Ishikawa (cell line): ENCODE data around the gene MELTF.
A peak's percentile ranks its signal among the peaks of the same experiment; 100 is the strongest.

Source experiments
- CEBPB ChIP-seq: IDR thresholded peaks from 2 replicates; pipeline ENCODE4 v1.6.1; 2012
- CREB1 ChIP-seq: IDR thresholded peaks from 2 replicates; pipeline ENCODE4 v1.6.1; 2012; ENCODE audit warnings: low read depth
- EGR1 ChIP-seq: IDR thresholded peaks from 2 replicates; pipeline ENCODE4 v1.6.1; 2012
- EP300 ChIP-seq: IDR thresholded peaks from 2 replicates; pipeline ENCODE4 v1.6.1; 2012; ENCODE audit warnings: borderline replicate concordance
- FOXM1 ChIP-seq: IDR thresholded peaks from 2 replicates; pipeline ENCODE4 v1.6.1; 2012; ENCODE audit warnings: low read depth, borderline replicate concordance
- NFIC ChIP-seq: IDR thresholded peaks from 2 replicates; pipeline ENCODE4 v1.6.1; 2012
- TAF1 ChIP-seq: IDR thresholded peaks from 2 replicates; pipeline ENCODE4 v1.6.1; 2012; ENCODE audit warnings: low read depth, mild to moderate bottlenecking
- TCF12 ChIP-seq: IDR thresholded peaks from 2 replicates; pipeline ENCODE4 v1.6.1; 2012; ENCODE audit warnings: low read depth
- TEAD4 ChIP-seq: IDR thresholded peaks from 2 replicates; pipeline ENCODE4 v1.6.1; 2012
- YY1 ChIP-seq: IDR thresholded peaks from 2 replicates; pipeline ENCODE4 v1.6.1; 2012; ENCODE audit warnings: low read depth
- ZBTB7A ChIP-seq: IDR thresholded peaks from 2 replicates; pipeline ENCODE4 v1.6.1; 2012; ENCODE audit warnings: low read depth
- TF ChIP-seq, protein P1 (sequence below): IDR thresholded peaks from 2 replicates; pipeline ENCODE4 v1.6.1; 2012; ENCODE audit warnings: low read depth, mild to moderate bottlenecking
- TF ChIP-seq, protein P2 (sequence below): IDR thresholded peaks from 2 replicates; pipeline ENCODE4 v1.6.1; 2012
- TF ChIP-seq, protein P3 (sequence below): IDR thresholded peaks from 2 replicates; pipeline ENCODE4 v1.6.1; 2012

The MELTF gene

DNA sequence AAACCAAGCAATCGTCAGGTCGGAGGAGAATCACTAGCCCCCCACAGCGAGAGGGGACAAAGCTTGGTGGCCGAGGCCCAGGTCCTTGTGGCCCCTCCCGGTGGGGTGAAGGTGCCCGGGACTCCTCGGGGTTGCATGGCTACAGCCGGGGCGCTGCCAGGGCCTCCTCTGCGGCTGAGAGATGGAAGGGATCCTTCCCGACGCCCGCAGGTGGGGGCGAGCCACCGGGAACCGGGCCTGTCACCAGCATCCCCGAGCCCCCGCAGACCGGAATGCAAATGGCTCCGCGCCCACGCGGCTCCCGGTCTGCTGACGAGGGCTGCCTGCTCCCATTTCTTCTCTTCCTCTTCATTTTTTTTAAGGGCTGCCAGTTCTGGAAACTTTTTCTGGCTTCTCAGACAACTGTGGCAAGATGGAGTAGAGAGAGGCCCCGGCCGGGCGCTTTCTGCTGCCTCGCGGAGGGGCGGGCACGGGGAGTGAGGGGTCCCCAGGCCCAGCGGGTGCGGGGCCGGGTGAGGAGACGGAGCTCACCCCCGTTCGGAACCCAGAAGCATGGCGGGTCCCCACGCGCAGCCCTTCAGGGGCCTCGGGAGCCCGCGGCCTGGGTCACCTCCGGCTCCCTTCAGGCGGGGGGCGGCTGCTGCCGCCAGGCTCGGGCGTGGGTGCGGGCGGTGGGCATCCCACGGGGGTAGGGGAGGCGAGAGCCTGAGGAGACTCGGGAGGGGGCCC is 27.5 kb downstream of the MELTF start:
- no peak for TF ChIP-seq CEBPB
- TF ChIP-seq TAF1, result no peak
- TF ChIP-seq, protein P1, sequence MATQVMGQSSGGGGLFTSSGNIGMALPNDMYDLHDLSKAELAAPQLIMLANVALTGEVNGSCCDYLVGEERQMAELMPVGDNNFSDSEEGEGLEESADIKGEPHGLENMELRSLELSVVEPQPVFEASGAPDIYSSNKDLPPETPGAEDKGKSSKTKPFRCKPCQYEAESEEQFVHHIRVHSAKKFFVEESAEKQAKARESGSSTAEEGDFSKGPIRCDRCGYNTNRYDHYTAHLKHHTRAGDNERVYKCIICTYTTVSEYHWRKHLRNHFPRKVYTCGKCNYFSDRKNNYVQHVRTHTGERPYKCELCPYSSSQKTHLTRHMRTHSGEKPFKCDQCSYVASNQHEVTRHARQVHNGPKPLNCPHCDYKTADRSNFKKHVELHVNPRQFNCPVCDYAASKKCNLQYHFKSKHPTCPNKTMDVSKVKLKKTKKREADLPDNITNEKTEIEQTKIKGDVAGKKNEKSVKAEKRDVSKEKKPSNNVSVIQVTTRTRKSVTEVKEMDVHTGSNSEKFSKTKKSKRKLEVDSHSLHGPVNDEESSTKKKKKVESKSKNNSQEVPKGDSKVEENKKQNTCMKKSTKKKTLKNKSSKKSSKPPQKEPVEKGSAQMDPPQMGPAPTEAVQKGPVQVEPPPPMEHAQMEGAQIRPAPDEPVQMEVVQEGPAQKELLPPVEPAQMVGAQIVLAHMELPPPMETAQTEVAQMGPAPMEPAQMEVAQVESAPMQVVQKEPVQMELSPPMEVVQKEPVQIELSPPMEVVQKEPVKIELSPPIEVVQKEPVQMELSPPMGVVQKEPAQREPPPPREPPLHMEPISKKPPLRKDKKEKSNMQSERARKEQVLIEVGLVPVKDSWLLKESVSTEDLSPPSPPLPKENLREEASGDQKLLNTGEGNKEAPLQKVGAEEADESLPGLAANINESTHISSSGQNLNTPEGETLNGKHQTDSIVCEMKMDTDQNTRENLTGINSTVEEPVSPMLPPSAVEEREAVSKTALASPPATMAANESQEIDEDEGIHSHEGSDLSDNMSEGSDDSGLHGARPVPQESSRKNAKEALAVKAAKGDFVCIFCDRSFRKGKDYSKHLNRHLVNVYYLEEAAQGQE, result no peak
- peak; percentile 89; the same call in 1 of the 2 replicates for TF ChIP-seq ZBTB7A
- TF ChIP-seq, protein P2, sequence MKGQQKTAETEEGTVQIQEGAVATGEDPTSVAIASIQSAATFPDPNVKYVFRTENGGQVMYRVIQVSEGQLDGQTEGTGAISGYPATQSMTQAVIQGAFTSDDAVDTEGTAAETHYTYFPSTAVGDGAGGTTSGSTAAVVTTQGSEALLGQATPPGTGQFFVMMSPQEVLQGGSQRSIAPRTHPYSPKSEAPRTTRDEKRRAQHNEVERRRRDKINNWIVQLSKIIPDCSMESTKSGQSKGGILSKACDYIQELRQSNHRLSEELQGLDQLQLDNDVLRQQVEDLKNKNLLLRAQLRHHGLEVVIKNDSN, result no peak
- TF ChIP-seq, protein P3, sequence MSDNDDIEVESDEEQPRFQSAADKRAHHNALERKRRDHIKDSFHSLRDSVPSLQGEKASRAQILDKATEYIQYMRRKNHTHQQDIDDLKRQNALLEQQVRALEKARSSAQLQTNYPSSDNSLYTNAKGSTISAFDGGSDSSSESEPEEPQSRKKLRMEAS, result peak; percentile 42
- TF ChIP-seq EGR1, result no peak; the same call in 1 of the 2 replicates

DNA sequence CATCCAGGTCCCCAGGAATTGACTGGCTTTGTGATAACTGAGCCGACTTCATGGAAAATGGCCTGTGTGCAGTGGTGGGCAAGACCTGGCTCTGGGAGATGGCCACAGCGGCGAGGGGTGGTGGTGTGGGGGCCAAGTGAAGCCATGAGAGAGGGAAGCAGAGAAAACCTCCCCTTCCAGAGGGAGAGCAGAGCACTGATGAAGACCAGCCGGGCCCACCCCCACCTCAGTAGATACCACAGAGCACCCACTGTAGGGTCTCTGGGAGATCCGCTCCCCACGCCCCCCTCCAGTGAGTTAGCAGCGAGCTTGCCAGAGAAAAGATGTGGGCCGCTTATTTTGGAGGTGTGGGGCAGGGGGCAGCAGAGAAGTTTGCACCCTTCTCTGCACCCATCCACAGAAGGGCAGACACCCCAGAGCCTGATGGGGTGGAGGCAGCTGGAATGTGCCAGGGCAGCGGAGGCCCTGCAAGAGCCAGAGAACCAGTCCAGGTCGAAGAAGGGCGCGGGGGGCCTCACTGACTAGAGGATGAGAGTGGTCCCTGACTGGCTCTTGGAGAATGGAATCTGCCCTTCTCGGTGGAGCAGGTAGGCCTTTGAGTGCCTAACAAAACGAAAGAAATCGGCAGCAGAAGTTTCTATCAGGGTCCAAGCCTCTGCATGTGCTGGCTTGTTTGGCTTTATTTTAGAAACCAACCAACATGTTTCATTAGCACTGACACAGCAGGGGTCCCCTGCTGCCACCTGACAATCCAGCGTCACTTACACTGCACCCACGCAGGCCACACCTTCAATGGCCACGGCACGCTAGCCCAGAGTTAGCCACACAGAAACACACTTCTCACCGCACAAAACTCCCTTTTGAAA is 28.3 kb downstream of the MELTF start:
- TF ChIP-seq ZBTB7A (peak; percentile 29; the same call in 1 of the 2 replicates), EGR1 (peak; percentile 77), EP300 (no peak)
- TF ChIP-seq, protein P2, result peak; percentile 36; the same call in 1 of the 2 replicates

DNA sequence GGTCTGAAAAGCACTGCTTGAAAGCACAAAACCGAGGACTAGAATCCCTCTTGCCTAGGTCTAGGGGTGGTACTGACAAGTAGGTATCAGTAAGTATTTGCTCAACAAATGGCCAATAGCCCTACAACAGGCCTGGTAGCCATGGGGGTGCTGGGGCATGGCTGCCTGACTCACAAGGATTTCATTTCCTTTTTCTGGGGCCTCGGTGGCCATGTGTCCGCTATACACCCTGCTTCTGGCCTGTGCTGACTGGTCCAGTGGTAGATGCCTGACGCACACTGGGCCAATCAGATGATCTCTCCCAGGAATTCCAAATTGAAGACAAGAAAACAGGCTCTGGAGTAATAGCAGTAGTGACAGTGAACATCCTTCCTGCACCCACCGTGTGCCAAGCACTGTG is 29.4 kb downstream of the MELTF start:
- TF ChIP-seq YY1 (no peak), NFIC (no peak), CEBPB (no peak), CREB1 (no peak), TEAD4 (no peak), TAF1 (no peak), TCF12 (no peak), ZBTB7A (no peak), EGR1 (no peak), EP300 (no peak), FOXM1 (no peak)
- TF ChIP-seq, protein P3, result no peak
- TF ChIP-seq, protein P1, result no peak

DNA sequence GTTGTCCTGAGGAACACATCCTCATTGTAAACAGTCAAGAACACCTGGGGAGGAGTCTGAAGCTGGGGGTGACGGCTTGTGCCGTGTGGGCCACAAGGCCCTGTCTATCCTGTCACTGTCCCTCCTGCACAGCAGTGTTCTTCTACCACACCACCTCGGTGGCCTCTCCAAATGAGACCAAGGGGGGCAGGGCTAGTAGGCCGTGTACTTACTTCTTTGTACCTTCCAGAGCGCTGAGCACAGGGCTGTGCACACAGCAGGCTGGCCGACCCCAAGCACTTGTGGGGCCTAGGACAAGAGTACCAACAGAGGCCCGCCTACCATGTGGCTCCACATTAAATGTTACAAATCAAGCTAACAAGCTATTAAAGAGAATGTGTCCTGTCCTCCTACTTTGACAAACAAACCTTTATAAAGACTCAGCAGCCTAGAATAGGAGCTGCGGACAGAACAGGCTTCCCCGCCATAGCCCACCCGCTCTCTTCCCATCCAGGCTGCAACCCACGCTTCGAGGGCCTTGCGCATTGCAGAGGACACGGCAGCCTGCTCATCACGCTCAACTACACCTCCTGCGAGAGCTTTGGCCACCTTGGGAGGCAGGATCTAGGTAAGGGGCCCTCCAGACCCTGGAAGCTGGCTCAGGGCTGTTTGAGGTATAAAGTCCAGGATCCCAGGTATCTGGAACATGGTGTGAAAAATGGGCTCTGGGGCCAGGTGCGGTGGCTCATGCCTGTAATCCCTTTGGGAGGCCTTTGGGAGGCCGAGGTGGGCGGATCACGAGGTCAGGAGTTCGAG is 30.5 kb downstream of the MELTF start:
- TF ChIP-seq CEBPB (no peak), FOXM1 (no peak), TAF1 (no peak), ZBTB7A (no peak), TEAD4 (no peak), CREB1 (no peak), EGR1 (no peak), NFIC (no peak), EP300 (no peak)
- TF ChIP-seq, protein P2, result no peak
- TF ChIP-seq, protein P3, result no peak
- TF ChIP-seq, protein P1, result no peak
